ENCODE results near the gene FRAS1. TPM values are rescaled to one million over a fixed set of nuclear protein-coding genes. Genes with fewer than 3 reads are reported as not detected.

FRAS1 gene
- total RNA-seq, 6 experiments from 2014 or later, result 0.12 to 1.5 (median 0.45) TPM

DNA sequence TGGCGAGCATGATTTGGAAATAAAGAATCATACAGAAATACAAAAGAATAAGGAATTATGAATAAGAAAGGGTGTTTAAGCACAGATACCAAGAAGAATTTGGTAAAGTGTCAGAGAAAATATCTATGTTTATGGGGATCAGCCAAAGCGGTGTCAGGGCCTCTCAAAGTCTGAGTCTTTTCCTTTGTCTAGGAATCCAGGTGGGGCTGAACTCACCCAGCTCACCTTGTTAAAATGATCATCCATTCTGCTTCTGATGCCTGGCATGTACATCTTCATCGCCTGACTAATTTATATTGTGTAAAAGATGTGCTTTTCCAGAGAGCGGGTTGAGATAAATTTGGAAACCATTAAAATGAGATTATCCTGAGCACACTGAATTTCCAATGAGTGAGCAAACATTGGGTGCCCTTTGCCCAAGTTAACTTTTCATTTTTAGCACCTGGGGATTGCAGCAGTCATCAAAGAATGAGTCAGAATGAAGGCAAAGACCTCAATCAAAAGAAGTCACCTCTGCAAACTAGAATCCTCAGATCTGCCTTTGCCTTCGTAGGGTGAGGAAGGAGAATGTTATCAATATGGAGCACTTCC is 352.6 kb downstream of the FRAS1 start:
- H3K27me3 ChIP-seq, result no peaks in the 10 kb centered on the region
- no peaks in the 10 kb centered on the region for H3K9me3 ChIP-seq
- ATAC-seq, result peak in 1 of 4 donors; percentile 62
- intact Hi-C loops (cut with DNase I), result no loop called here
- no peak overlapping the region for H3K4me3 ChIP-seq
- no peak for DNase-seq
- 58% methylated on average over 4 of the region's 5 CpGs for WGBS (ENCODE audit: insufficient coverage, low coverage, low lambda C conversion rate, missing lambda C conversion rate)
- TF ChIP-seq, protein P1, sequence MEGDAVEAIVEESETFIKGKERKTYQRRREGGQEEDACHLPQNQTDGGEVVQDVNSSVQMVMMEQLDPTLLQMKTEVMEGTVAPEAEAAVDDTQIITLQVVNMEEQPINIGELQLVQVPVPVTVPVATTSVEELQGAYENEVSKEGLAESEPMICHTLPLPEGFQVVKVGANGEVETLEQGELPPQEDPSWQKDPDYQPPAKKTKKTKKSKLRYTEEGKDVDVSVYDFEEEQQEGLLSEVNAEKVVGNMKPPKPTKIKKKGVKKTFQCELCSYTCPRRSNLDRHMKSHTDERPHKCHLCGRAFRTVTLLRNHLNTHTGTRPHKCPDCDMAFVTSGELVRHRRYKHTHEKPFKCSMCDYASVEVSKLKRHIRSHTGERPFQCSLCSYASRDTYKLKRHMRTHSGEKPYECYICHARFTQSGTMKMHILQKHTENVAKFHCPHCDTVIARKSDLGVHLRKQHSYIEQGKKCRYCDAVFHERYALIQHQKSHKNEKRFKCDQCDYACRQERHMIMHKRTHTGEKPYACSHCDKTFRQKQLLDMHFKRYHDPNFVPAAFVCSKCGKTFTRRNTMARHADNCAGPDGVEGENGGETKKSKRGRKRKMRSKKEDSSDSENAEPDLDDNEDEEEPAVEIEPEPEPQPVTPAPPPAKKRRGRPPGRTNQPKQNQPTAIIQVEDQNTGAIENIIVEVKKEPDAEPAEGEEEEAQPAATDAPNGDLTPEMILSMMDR (IDR thresholded peaks at IDR 0.05), result no peak
- no peak for TF ChIP-seq POLR2A (IDR thresholded peaks at IDR 0.05)
- H3K4me1 ChIP-seq, result no peaks in the 10 kb centered on the region
- no peaks in the 10 kb centered on the region for H3K36me3 ChIP-seq
- H3K27ac ChIP-seq, result no peak overlapping the region

DNA sequence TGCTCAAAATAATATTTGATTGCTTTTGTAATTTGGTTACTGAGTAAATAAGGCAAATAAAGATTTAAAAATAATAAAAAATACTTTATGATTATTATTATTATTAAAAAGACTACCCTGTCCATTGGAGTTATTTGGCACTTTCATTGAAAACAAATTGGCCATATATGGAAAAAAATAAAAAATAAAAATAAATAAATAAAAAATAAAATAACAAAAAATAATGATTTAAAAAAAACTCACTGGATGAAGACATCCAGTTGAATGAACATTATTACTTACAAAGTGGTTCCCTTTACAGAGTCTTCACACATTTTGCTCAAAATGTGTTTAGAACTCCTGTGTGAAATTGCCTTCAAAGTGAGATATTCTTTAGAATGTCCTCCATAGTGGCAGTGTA is 353.1 kb downstream of the FRAS1 start:
- TF ChIP-seq, protein P1 (IDR thresholded peaks at IDR 0.05), result no peak
- TF ChIP-seq POLR2A (IDR thresholded peaks at IDR 0.05), result no peak
- ATAC-seq (no peak), DNase-seq (no peak)
- no peaks in the 10 kb centered on the region for H3K4me1 ChIP-seq
- no peaks in the 10 kb centered on the region for H3K36me3 ChIP-seq
- intact Hi-C loops (cut with DNase I), result no loop called here
- H3K27me3 ChIP-seq, result no peaks in the 10 kb centered on the region
- no peak overlapping the region for H3K4me3 ChIP-seq
- no peaks in the 10 kb centered on the region for H3K9me3 ChIP-seq
- no peak overlapping the region for H3K27ac ChIP-seq

DNA sequence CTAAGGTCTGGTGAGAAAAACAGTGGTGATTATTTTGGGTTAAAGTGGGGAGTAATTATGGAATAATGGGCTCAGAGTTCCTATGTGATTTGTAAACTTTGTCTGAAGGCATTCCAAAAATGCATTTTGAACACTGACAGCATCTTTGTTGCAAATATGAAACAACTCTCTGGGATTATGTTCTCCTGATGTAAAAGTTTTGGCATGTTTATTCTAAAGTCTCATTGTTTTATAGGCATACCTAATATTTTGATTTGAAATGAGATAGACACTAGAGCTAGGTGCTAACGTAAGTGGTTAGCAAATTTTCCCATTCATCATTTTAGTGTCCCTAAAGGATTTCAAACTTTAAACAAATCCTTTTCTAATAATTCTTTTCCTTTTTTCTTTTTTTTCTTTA is 353.6 kb downstream of the FRAS1 start:
- TF ChIP-seq, protein P1 (IDR thresholded peaks at IDR 0.05), result no peak
- TF ChIP-seq POLR2A (IDR thresholded peaks at IDR 0.05), result no peak
- no peaks in the 10 kb centered on the region for H3K36me3 ChIP-seq
- WGBS (ENCODE audit: insufficient coverage, low coverage, low lambda C conversion rate, missing lambda C conversion rate), result 71% methylated on average over 1 of the region's 1 CpG
- H3K27me3 ChIP-seq, result no peaks in the 10 kb centered on the region
- no peak overlapping the region for H3K27ac ChIP-seq
- ATAC-seq, result no peak
- DNase-seq, result no peak
- no peaks in the 10 kb centered on the region for H3K9me3 ChIP-seq
- H3K4me1 ChIP-seq, result no peaks in the 10 kb centered on the region
- no peak overlapping the region for H3K4me3 ChIP-seq
- intact Hi-C loops (cut with DNase I), result no loop called here

DNA sequence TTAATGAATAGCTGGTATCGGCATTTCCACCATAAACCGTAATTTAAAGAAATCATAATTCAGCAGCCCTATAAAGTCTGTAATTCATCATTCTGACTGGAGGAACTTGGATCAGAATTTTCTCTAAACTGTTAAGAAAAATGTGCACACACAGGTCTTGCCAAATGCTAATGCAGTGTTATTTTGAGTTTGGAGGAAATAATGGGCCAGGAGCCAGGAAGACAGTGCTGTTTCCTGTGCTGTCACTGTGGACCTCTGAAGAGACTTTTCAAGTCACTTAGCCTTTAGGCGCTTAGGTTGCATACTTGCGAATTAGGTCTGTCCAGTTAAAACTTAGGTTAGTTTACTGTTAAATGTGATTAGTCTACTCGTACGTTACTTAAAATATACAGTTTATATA is 357.0 kb downstream of the FRAS1 start:
- H3K27me3 ChIP-seq, result no peaks in the 10 kb centered on the region
- no peak overlapping the region for H3K4me3 ChIP-seq
- no peak for DNase-seq
- H3K36me3 ChIP-seq, result no peaks in the 10 kb centered on the region
- no peaks in the 10 kb centered on the region for H3K4me1 ChIP-seq
- H3K9me3 ChIP-seq, result no peaks in the 10 kb centered on the region
- peak in 2 of 4 donors; percentile 22 to 34 for ATAC-seq
- no peak overlapping the region for H3K27ac ChIP-seq
- TF ChIP-seq, protein P1 (IDR thresholded peaks at IDR 0.05), result no peak
- intact Hi-C loops (cut with DNase I), result no loop called here
- 60% methylated on average over 6 of the region's 6 CpGs for WGBS (ENCODE audit: insufficient coverage, low coverage, low lambda C conversion rate, missing lambda C conversion rate)

DNA sequence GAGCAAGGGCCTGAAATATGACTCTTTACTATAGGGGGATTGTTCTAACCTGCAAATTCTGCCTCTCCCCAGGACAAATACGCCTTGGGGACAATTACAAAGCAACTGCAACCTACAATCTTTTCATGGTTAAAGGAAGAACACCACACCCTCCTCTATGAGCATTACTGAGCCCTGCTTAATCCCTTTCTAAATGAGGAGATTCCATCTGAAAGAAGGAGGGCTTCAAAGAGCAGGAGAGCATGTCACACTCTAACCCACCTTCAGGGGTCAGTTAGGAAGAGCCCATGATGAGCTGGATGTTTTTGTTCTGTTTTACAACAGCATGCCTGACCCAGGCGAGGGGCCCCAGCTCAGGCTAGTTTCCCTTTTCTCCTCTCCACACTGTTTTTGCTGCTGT is 360.5 kb downstream of the FRAS1 start:
- Histone ChIP-seq H3K4me3 (no peak overlapping the region), H3K9me3 (no peaks in the 10 kb centered on the region), H3K27me3 (no peaks in the 10 kb centered on the region), H3K36me3 (no peaks in the 10 kb centered on the region), H3K4me1 (no peaks in the 10 kb centered on the region), H3K27ac (no peak overlapping the region)
- DNase-seq (no peak), ATAC-seq (no peak)
- TF ChIP-seq, protein P1 (IDR thresholded peaks at IDR 0.05), result no peak
- no peak for TF ChIP-seq POLR2A (IDR thresholded peaks at IDR 0.05)
- intact Hi-C loops (cut with DNase I), result no loop called here
- 42% methylated on average over 2 of the region's 2 CpGs for WGBS (ENCODE audit: insufficient coverage, low coverage, low lambda C conversion rate, missing lambda C conversion rate)

Measured in right lobe of liver (tissue), 6 donors.